Measurements from ENCODE around the gene KANK4. TPM values are rescaled to one million over a fixed set of nuclear protein-coding genes. Genes with fewer than 3 reads are reported as not detected.

The KANK4 gene
- total and polyA plus RNA-seq, 2 donors (not counting 1 experiment from before 2014, with no cell fraction given), result not detected

- Histone ChIP-seq H2AFZ (ENCODE audit: insufficient read depth, low read depth, low read length, poor library complexity, severe bottlenecking) (no peak overlapping the region), H3K4me3 (ENCODE audit: control extremely low read depth in 1 of 5, extremely low read depth in 1 of 5, insufficient read depth in 1 of 5, low read depth in 2 of 5, low read length in 4 of 5) (no peak overlapping the region), H3K79me2 (ENCODE audit: control insufficient read depth, insufficient read depth, low read length) (no peaks in the 10 kb centered on the region), H3K4me2 (replicated peaks; ENCODE audit: low read depth, low read length, poor library complexity, severe bottlenecking) (no peak overlapping the region), H3K9me3 (ENCODE audit: control extremely low read depth in 1 of 3, control insufficient read depth in 2 of 3, insufficient read depth in 1 of 3, low read length in 2 of 3) (peaks cover 0 to 3% (median 3%) of the 10 kb centered on the region in 3 donors), H3K36me3 (replicated peaks in 1 of 2; ENCODE audit: control extremely low read depth in 1 of 2, control insufficient read depth in 1 of 2, extremely low read depth in 1 of 2, insufficient read depth in 2 of 2, low read length in 1 of 2) (no peaks in the 10 kb centered on the region), H3K9ac (ENCODE audit: low read length) (no peak overlapping the region), H3K27me3 (replicated peaks in 1 of 4; ENCODE audit: control extremely low read depth in 1 of 4, control insufficient read depth in 3 of 4, insufficient read depth in 4 of 4, low read length in 3 of 4) (no peaks in the 10 kb centered on the region), H3K4me1 (ENCODE audit: control insufficient read depth in 2 of 2, insufficient read depth in 2 of 2, low read length in 2 of 2) (no peaks in the 10 kb centered on the region), H4K20me1 (ENCODE audit: control insufficient read depth, insufficient read depth, low read length, poor library complexity, severe bottlenecking) (no peaks in the 10 kb centered on the region), H3K27ac (ENCODE audit: low read length in 2 of 2) (no peak overlapping the region)
- DNase-seq, result no peak
- ChIA-PET CTCF (no interaction called here), POLR2A (no interaction called here)
- intact Hi-C loops (cut with micrococcal nuclease), result no loop called here
- H3K4me3 Mint-ChIP-seq, result no peak overlapping the region
- ATAC-seq (ENCODE audit: low read depth), result no peak
- H3K9me3 Mint-ChIP-seq (ENCODE audit: insufficient read depth), result peaks cover 6% of the 10 kb centered on the region
- WGBS (ENCODE audit: insufficient coverage), result 47% methylated on average over 2 of the region's 2 CpGs
- peaks cover 37% of the 10 kb centered on the region for H3K27me3 Mint-ChIP-seq
- H3K27ac Mint-ChIP-seq, result no peak overlapping the region
- TF ChIP-seq EZH2 (IDR thresholded peaks at IDR 0.05; ENCODE audit: borderline replicate concordance, insufficient read depth, low read depth, low read length, poor library complexity, severe bottlenecking) (no peak), CTCF (IDR thresholded peaks at IDR 0.05) (no peak)
- no peaks in the 10 kb centered on the region for H3K4me1 Mint-ChIP-seq
Observed at GRCh38 chr1:62280960-62281465, 38.2 kb downstream of the KANK4 start.

- H3K9me3 Mint-ChIP-seq (ENCODE audit: insufficient read depth), result peaks cover 6% of the 10 kb centered on the region
- no peak overlapping the region for H3K4me2 ChIP-seq (replicated peaks; ENCODE audit: low read depth, low read length, poor library complexity, severe bottlenecking)
- ChIA-PET CTCF (no interaction called here), POLR2A (no interaction called here)
- peaks cover 29% of the 10 kb centered on the region for H3K27me3 Mint-ChIP-seq
- H3K4me3 ChIP-seq (ENCODE audit: control extremely low read depth in 1 of 5, extremely low read depth in 1 of 5, insufficient read depth in 1 of 5, low read depth in 2 of 5, low read length in 4 of 5), result no peak overlapping the region
- DNase-seq (no peak), ATAC-seq (ENCODE audit: low read depth) (no peak)
- no peak overlapping the region for H2AFZ ChIP-seq (ENCODE audit: insufficient read depth, low read depth, low read length, poor library complexity, severe bottlenecking)
- WGBS (ENCODE audit: insufficient coverage), result 95% methylated on average over 4 of the region's 4 CpGs
- intact Hi-C loops (cut with micrococcal nuclease), result no loop called here
- no peak overlapping the region for H3K4me3 Mint-ChIP-seq
- H3K27ac ChIP-seq (ENCODE audit: low read length in 2 of 2), result no peak overlapping the region
- H4K20me1 ChIP-seq (ENCODE audit: control insufficient read depth, insufficient read depth, low read length, poor library complexity, severe bottlenecking), result no peaks in the 10 kb centered on the region
- peaks cover 0 to 3% (median 3%) of the 10 kb centered on the region in 3 donors for H3K9me3 ChIP-seq (ENCODE audit: control extremely low read depth in 1 of 3, control insufficient read depth in 2 of 3, insufficient read depth in 1 of 3, low read length in 2 of 3)
- no peaks in the 10 kb centered on the region for H3K36me3 ChIP-seq (replicated peaks in 1 of 2; ENCODE audit: control extremely low read depth in 1 of 2, control insufficient read depth in 1 of 2, extremely low read depth in 1 of 2, insufficient read depth in 2 of 2, low read length in 1 of 2)
- no peaks in the 10 kb centered on the region for H3K27me3 ChIP-seq (replicated peaks in 1 of 4; ENCODE audit: control extremely low read depth in 1 of 4, control insufficient read depth in 3 of 4, insufficient read depth in 4 of 4, low read length in 3 of 4)
- H3K79me2 ChIP-seq (ENCODE audit: control insufficient read depth, insufficient read depth, low read length), result no peaks in the 10 kb centered on the region
- no peak for TF ChIP-seq CTCF (IDR thresholded peaks at IDR 0.05)
- no peak for TF ChIP-seq EZH2 (IDR thresholded peaks at IDR 0.05; ENCODE audit: borderline replicate concordance, insufficient read depth, low read depth, low read length, poor library complexity, severe bottlenecking)
- no peaks in the 10 kb centered on the region for H3K4me1 ChIP-seq (ENCODE audit: control insufficient read depth in 2 of 2, insufficient read depth in 2 of 2, low read length in 2 of 2)
- no peaks in the 10 kb centered on the region for H3K4me1 Mint-ChIP-seq
- H3K27ac Mint-ChIP-seq, result no peak overlapping the region
- H3K9ac ChIP-seq (ENCODE audit: low read length), result no peak overlapping the region
Observed at GRCh38 chr1:62280150-62280549, 39.1 kb downstream of the KANK4 start.

Measured in B cell (primary cell).